OCI-LY3 (cell line): ENCODE data around the gene CGN.

Source experiments
- CTCF ChIP-seq: fragments of 200-600, 300-600 bp; sonication (generic); IDR thresholded peaks from 2 replicates; pipeline ENCODE4 v1.5.1; 2014; ENCODE audit warnings: antibody characterized with exemption, low read length, low read depth
- EZH2phosphoT487 ChIP-seq: fragments of 200-600 bp; shearing (Covaris generic); IDR thresholded peaks from 2 replicates; pipeline ENCODE4 v1.6.1; 2018; ENCODE audit warnings: antibody characterized with exemption, mixed run types, low read depth

- TF ChIP-seq CTCF = no peak
- TF ChIP-seq EZH2phosphoT487 = no peak
These were observed 602 bp upstream of the CGN start for GRCh38 chr1:151510614-151510956.
